ENCODE measurements around the gene FAF2.

GRCh38 chr5:176529741-176530141 is 81.6 kb downstream of the FAF2 start:
- no peak for TF ChIP-seq CTCF (IDR thresholded peaks at IDR 0.05)
- TF ChIP-seq ZFX (IDR thresholded peaks at IDR 0.05; ENCODE audit: borderline replicate concordance), result no peak

Measured in 22Rv1 (cell line).